Measurements from ENCODE around the gene ELOVL1. TPM values are rescaled to one million over a fixed set of nuclear protein-coding genes. Genes with fewer than 3 reads are reported as not detected.

Gene ELOVL1
- total and polyA plus RNA-seq, 2 experiments from 2014 or later: 16.7 to 23.3 TPM

DNA sequence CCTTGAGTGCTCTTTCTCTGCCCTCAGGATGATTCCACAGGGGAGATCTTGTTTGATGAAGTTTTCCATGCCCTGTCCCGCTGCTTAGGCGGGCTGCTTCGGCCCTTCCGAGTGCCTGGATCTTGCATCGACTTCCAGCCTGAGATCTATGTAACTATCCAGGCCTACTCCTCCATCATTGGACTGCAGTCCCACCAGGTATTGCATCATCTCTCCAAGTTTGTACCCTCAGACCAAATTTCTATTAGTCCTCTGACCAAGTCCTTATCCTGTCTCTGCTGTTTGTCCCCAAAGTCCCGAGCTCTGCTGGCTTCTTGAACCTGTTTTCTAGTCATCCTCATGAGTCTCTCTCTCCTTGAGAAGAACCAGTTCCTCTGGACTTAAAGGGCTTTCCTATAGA lies 36.5 kb upstream of the ELOVL1 start (continued):
- TF ChIP-seq, protein P1, sequence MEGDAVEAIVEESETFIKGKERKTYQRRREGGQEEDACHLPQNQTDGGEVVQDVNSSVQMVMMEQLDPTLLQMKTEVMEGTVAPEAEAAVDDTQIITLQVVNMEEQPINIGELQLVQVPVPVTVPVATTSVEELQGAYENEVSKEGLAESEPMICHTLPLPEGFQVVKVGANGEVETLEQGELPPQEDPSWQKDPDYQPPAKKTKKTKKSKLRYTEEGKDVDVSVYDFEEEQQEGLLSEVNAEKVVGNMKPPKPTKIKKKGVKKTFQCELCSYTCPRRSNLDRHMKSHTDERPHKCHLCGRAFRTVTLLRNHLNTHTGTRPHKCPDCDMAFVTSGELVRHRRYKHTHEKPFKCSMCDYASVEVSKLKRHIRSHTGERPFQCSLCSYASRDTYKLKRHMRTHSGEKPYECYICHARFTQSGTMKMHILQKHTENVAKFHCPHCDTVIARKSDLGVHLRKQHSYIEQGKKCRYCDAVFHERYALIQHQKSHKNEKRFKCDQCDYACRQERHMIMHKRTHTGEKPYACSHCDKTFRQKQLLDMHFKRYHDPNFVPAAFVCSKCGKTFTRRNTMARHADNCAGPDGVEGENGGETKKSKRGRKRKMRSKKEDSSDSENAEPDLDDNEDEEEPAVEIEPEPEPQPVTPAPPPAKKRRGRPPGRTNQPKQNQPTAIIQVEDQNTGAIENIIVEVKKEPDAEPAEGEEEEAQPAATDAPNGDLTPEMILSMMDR (conservative IDR thresholded peaks at IDR 0.05; ENCODE audit: low read depth in 2 of 2): no peak
- no peak for TF ChIP-seq EZH2 (IDR thresholded peaks at IDR 0.05; ENCODE audit: low read depth, unreplicated experiment)
- TF ChIP-seq ZNF331 (CRISPR knock-in tag; IDR thresholded peaks at IDR 0.05; ENCODE audit: low read depth): no peak
- no peak for TF ChIP-seq POLR2AphosphoS5 (IDR thresholded peaks at IDR 0.05; ENCODE audit: low read depth)

DNA sequence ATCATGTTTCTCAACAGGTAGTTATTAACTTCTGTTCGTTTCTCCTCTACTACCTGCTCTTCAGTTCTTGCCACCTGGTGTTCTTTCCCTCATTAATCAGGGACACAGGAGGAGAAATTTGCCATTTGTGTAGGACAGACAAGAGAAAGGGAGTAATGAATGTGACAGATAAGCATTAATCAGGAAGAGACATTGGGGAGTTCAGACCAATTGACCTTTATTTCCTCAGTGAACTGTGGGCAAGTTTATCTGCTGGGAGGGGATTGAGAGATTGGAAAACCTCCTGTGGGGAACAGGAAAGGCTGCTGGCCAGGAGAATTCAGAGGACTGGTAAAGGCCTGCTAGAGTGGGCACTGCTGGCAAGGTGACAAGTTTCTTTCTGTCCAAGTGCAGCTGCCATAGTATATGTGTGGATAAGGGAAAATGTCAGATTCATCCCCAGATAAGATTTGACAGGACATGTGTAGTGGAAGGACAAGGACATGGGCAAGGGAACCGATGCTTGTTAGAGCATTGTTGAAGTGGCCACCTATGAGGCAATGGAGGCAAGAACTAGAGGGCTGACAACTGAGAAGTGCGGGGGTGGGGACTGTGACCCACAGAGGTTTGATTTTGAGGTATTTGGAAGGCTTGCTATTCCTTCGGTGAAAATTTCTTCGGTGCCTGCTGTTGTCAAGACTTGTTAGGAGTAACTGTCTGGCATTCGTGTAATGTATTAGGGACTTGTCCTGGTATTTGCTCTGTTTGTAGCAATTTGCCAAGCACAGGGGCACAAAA lies 34.5 kb upstream of the ELOVL1 start:
- Histone ChIP-seq H3K4me3 (no peak overlapping the region), H3K4me2 (no peak overlapping the region), H3K4me1 (ENCODE audit: insufficient read depth) (no peaks in the 10 kb centered on the region), H2AFZ (no peak overlapping the region), H3F3A (replicated peaks; ENCODE audit: low read depth) (no peaks in the 10 kb centered on the region), H3K9me2 (ENCODE audit: insufficient read depth) (no peaks in the 10 kb centered on the region), H3K36me3 (ENCODE audit: insufficient read depth) (no peaks in the 10 kb centered on the region), H4K20me1 (replicated peaks; ENCODE audit: insufficient read depth) (no peaks in the 10 kb centered on the region), H3K27me3 (ENCODE audit: insufficient read depth) (no peaks in the 10 kb centered on the region), H3K79me2 (replicated peaks; ENCODE audit: insufficient read depth) (no peaks in the 10 kb centered on the region), H3K27ac (ENCODE audit: low read depth) (no peak overlapping the region)
- Mint-ChIP-seq H3K27me3 (ENCODE audit: insufficient read depth, low read depth, poor library complexity) (no peaks in the 10 kb centered on the region), H3K27ac (no peak overlapping the region; the same call in 1 of the 2 replicates), H3K4me3 (no peak overlapping the region), H3K4me1 (no peaks in the 10 kb centered on the region), H3K36me3 (ENCODE audit: low read depth) (peaks cover 10% of the 10 kb centered on the region), H3K9me3 (no peaks in the 10 kb centered on the region)
- ATAC-seq (no peak), DNase-seq (ENCODE audit: low spot score) (no peak)
- TF ChIP-seq, protein P1 (conservative IDR thresholded peaks at IDR 0.05; ENCODE audit: low read depth in 2 of 2): no peak
- no peak for TF ChIP-seq ZNF331 (CRISPR knock-in tag; IDR thresholded peaks at IDR 0.05; ENCODE audit: low read depth)
- no peak for TF ChIP-seq EZH2 (IDR thresholded peaks at IDR 0.05; ENCODE audit: low read depth, unreplicated experiment)
- no peak for TF ChIP-seq EZH2phosphoT487 (IDR thresholded peaks at IDR 0.05; ENCODE audit: unreplicated experiment)
- TF ChIP-seq, protein P2, sequence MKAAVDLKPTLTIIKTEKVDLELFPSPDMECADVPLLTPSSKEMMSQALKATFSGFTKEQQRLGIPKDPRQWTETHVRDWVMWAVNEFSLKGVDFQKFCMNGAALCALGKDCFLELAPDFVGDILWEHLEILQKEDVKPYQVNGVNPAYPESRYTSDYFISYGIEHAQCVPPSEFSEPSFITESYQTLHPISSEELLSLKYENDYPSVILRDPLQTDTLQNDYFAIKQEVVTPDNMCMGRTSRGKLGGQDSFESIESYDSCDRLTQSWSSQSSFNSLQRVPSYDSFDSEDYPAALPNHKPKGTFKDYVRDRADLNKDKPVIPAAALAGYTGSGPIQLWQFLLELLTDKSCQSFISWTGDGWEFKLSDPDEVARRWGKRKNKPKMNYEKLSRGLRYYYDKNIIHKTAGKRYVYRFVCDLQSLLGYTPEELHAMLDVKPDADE (IDR thresholded peaks at IDR 0.05): no peak
- TF ChIP-seq, protein P3, sequence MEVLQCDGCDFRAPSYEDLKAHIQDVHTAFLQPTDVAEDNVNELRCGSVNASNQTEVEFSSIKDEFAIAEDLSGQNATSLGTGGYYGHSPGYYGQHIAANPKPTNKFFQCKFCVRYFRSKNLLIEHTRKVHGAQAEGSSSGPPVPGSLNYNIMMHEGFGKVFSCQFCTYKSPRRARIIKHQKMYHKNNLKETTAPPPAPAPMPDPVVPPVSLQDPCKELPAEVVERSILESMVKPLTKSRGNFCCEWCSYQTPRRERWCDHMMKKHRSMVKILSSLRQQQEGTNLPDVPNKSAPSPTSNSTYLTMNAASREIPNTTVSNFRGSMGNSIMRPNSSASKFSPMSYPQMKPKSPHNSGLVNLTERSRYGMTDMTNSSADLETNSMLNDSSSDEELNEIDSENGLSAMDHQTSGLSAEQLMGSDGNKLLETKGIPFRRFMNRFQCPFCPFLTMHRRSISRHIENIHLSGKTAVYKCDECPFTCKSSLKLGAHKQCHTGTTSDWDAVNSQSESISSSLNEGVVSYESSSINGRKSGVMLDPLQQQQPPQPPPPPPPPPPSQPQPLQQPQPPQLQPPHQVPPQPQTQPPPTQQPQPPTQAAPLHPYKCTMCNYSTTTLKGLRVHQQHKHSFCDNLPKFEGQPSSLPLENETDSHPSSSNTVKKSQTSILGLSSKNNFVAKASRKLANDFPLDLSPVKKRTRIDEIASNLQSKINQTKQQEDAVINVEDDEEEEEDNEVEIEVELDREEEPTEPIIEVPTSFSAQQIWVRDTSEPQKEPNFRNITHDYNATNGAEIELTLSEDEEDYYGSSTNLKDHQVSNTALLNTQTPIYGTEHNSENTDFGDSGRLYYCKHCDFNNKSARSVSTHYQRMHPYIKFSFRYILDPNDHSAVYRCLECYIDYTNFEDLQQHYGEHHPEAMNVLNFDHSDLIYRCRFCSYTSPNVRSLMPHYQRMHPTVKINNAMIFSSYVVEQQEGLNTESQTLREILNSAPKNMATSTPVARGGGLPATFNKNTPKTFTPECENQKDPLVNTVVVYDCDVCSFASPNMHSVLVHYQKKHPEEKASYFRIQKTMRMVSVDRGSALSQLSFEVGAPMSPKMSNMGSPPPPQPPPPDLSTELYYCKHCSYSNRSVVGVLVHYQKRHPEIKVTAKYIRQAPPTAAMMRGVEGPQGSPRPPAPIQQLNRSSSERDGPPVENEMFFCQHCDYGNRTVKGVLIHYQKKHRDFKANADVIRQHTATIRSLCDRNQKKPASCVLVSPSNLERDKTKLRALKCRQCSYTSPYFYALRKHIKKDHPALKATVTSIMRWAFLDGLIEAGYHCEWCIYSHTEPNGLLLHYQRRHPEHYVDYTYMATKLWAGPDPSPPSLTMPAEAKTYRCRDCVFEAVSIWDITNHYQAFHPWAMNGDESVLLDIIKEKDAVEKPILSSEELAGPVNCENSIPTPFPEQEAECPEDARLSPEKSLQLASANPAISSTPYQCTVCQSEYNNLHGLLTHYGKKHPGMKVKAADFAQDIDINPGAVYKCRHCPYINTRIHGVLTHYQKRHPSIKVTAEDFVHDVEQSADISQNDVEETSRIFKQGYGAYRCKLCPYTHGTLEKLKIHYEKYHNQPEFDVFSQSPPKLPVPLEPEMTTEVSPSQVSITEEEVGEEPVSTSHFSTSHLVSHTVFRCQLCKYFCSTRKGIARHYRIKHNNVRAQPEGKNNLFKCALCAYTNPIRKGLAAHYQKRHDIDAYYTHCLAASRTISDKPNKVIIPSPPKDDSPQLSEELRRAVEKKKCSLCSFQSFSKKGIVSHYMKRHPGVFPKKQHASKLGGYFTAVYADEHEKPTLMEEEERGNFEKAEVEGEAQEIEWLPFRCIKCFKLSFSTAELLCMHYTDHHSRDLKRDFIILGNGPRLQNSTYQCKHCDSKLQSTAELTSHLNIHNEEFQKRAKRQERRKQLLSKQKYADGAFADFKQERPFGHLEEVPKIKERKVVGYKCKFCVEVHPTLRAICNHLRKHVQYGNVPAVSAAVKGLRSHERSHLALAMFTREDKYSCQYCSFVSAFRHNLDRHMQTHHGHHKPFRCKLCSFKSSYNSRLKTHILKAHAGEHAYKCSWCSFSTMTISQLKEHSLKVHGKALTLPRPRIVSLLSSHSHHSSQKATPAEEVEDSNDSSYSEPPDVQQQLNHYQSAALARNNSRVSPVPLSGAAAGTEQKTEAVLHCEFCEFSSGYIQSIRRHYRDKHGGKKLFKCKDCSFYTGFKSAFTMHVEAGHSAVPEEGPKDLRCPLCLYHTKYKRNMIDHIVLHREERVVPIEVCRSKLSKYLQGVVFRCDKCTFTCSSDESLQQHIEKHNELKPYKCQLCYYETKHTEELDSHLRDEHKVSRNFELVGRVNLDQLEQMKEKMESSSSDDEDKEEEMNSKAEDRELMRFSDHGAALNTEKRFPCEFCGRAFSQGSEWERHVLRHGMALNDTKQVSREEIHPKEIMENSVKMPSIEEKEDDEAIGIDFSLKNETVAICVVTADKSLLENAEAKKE (CRISPR knock-in tag; IDR thresholded peaks at IDR 0.05): no peak
- no peak for TF ChIP-seq JUNB (IDR thresholded peaks at IDR 0.05; ENCODE audit: unreplicated experiment)
- TF ChIP-seq POLR2AphosphoS5 (IDR thresholded peaks at IDR 0.05; ENCODE audit: low read depth): no peak
- no peak for TF ChIP-seq ZNF114 (CRISPR knock-in tag; IDR thresholded peaks at IDR 0.05)
- TF ChIP-seq CREB1 (CRISPR knock-in tag; IDR thresholded peaks at IDR 0.05; ENCODE audit: low read depth): no peak

All from GM23338 (cell line).